Type B pancreatic cell (in vitro differentiated cells): Measurements from ENCODE around the gene SKAP1. TPM values are rescaled to one million over a fixed set of nuclear protein-coding genes. Genes with fewer than 3 reads are reported as not detected.
"Not testable (repeated sequence)": the region's sequence is repeated elsewhere in the genome, so short reads cannot be mapped to it uniquely, and the experiment has no call there.

ENCODE experiments used
- DNase-seq: peaks from one replicate; pipeline ENCODE4 v3.0.0; 2021; ENCODE audit warnings: mixed read lengths; ENCODE audit not compliant: unreplicated experiment; ENCODE audit errors: extremely low spot score
- H3K27ac Mint-ChIP-seq: 2 replicates; pipeline ENCODE4 v1.8.0; 2021; ENCODE audit warnings: mild to moderate bottlenecking, mixed read lengths
- H3K27me3 Mint-ChIP-seq: 2 replicates; pipeline ENCODE4 v1.8.0; 2021; ENCODE audit warnings: mixed read lengths
- H3K36me3 Mint-ChIP-seq: 2 replicates; pipeline ENCODE4 v1.8.0; 2021; ENCODE audit warnings: mixed read lengths
- H3K4me1 Mint-ChIP-seq: one replicate; pipeline ENCODE4 v1.8.0; 2021; ENCODE audit warnings: mixed read lengths; ENCODE audit not compliant: unreplicated experiment
- H3K4me3 Mint-ChIP-seq: 2 replicates; pipeline ENCODE4 v1.8.0; 2021; ENCODE audit warnings: mild to moderate bottlenecking, mixed read lengths
- H3K9me3 Mint-ChIP-seq: 2 replicates; pipeline ENCODE4 v1.8.0; 2021; ENCODE audit warnings: mixed read lengths
- total RNA-seq: library from RNA; stranded (reverse); gene quantifications from 2 replicates; pipeline ENCODE4 v1.2.1, GENCODE V29; 2021; ENCODE audit warnings: low replicate concordance
- TF ChIP-seq, protein P1 (sequence below): fragments of 200-600 bp; sonication (generic); conservative IDR thresholded peaks from 2 replicates; pipeline ENCODE4 v1.5.0; 2021; ENCODE audit warnings: antibody characterized with exemption, mild to moderate bottlenecking

The SKAP1 gene
- total RNA-seq, 1 donor from 2014 or later = 0.43 TPM

DNA sequence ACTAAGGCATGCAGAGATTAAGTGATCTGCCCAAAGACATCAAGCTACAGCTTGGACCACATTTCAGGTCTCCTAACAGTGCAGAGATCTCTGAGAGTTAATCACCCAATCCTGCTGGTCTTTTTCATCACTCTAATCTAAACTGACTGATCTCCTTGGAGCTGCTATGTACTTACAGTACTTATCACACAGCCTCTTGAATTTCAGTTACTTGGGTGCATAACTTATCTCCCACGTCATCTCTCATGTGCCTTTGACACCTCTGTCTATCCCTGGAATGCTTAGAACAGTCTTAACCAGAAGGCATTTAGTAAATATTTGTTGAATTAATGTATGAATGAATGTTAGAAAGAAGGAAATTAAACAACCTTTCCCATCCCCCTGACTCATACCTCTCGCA lies 183.4 kb downstream of the SKAP1 start:
- Mint-ChIP-seq H3K27ac (no peak overlapping the region), H3K4me1 (peaks cover 29% of the 10 kb centered on the region), H3K27me3 (peaks cover 5% of the 10 kb centered on the region), H3K4me3 (no peak overlapping the region), H3K9me3 (no peaks in the 10 kb centered on the region), H3K36me3 (no peaks in the 10 kb centered on the region)
- DNase-seq = no peak
- TF ChIP-seq, protein P1, sequence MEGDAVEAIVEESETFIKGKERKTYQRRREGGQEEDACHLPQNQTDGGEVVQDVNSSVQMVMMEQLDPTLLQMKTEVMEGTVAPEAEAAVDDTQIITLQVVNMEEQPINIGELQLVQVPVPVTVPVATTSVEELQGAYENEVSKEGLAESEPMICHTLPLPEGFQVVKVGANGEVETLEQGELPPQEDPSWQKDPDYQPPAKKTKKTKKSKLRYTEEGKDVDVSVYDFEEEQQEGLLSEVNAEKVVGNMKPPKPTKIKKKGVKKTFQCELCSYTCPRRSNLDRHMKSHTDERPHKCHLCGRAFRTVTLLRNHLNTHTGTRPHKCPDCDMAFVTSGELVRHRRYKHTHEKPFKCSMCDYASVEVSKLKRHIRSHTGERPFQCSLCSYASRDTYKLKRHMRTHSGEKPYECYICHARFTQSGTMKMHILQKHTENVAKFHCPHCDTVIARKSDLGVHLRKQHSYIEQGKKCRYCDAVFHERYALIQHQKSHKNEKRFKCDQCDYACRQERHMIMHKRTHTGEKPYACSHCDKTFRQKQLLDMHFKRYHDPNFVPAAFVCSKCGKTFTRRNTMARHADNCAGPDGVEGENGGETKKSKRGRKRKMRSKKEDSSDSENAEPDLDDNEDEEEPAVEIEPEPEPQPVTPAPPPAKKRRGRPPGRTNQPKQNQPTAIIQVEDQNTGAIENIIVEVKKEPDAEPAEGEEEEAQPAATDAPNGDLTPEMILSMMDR = no peak

DNA sequence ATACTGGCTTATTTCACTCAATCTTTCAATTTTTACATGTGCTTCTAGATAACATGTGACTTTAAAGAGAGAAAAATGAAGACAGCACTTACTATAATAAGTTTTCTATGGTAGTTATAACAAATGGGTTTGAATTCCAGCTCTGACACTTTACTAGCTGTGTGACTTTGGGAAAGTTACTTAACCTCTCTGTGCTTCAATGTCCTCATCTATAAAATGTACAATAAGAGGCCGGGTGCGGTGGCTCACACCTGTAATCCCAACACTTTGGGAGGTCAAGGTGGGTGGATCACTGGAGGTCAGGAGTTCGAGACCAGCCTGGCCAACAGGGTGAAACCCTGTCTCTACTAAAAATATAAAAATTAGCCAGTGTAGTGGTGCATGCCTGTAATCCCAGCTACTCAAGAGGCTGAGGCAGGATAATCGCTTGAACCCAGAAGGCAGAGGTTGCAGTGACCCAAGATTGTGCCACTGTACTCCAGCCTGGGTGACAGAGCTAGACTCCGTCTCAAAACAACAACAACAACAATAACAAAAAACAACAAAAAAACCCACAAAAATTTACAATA lies 184.5 kb downstream of the SKAP1 start:
- H3K27me3 Mint-ChIP-seq, H3K27ac Mint-ChIP-seq, H3K4me3 Mint-ChIP-seq, DNase-seq, H3K36me3 Mint-ChIP-seq, H3K9me3 Mint-ChIP-seq: not testable (repeated sequence)
- peaks cover 34% of the 10 kb centered on the region for H3K4me1 Mint-ChIP-seq

DNA sequence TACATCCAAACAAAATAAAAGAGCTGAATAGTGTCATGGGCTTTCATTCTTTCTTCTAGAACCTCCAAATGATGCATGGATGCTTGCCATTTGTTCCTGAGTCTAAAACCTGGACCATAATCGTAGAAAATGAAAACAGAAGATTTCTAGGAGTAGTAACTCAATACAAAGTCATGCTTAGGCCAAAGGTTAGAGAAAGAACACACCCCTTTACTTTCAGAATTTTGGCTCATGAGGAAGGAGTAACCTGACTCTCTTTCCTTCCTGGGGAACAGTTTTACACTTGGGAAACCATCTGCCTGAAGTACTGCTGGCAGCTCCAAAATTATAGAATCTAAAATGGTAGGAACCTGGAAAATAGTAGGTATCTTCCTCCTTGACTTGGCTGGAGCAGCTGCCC lies 185.2 kb downstream of the SKAP1 start:
- H3K36me3 Mint-ChIP-seq = no peaks in the 10 kb centered on the region
- no peak for DNase-seq
- H3K9me3 Mint-ChIP-seq = no peaks in the 10 kb centered on the region
- peaks cover 37% of the 10 kb centered on the region for H3K4me1 Mint-ChIP-seq
- peak overlapping the region; percentile 4 for H3K4me3 Mint-ChIP-seq
- peaks cover 5% of the 10 kb centered on the region for H3K27me3 Mint-ChIP-seq
- H3K27ac Mint-ChIP-seq = no peak overlapping the region
- TF ChIP-seq, protein P1 = no peak

DNA sequence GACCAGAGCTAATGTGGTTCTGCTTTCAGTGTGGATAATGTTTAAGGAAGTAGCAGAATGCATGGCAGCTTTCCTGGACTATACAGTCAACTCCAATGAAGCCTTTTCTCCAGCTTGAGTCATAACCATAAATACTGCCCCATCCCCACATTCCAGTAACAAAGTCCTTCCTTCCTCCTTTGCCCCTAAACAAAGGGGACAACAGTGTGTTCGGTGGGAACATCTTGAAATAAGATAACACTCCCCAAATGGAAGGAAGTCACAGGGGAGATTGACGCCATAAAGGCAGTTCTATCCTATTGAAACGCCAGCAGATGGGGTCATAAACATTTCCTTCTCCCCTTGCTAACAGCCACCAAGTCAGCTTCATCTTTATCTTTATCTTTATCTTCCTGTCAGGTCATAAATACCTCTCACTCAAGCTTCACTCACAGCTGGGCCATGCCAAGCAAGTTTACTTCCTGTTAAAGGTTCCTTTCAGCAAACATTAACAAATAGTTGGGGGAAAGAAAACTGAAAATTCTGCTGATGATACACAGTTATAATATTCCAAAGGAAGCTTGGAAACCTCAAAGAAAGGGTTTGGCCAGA lies 185.8 kb downstream of the SKAP1 start:
- TF ChIP-seq, protein P1 = no peak
- Mint-ChIP-seq H3K4me1 (peaks cover 42% of the 10 kb centered on the region), H3K27me3 (peaks cover 5% of the 10 kb centered on the region), H3K27ac (no peak overlapping the region), H3K9me3 (no peaks in the 10 kb centered on the region), H3K4me3 (no peak overlapping the region), H3K36me3 (no peaks in the 10 kb centered on the region)
- DNase-seq = no peak

DNA sequence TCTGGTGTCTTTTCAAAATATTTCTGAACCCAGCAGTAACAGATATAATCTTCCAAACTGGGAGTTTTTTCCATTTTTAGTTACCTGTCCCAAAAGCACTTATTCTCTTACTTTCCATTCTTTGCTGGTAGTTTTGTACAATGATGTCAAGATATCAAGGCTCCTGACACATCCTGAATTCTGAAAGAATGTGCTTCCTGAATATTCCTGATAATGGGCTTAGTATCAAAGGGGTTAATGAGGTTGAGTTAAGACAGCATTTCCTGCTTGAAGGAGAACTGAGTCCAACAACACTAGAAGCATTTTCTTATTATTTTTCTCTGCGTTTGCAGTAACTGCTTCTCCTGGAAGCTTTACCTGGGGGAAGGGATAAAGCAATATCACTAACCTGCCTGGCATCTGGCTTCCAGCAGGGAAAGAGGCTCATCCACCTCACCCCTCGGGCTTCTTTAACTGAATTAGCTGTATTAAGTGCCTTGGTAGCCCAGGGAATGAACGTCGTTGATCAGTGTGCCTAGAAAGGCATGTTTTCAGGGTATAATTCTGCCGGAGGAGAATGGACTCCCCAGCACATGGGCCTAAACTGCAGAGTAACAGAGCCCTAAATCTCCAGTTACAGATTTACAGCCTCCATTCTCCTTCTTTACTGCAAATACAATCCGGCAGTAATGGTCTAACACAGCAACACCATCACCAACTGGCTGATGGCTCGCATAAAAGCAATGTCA lies 188.1 kb downstream of the SKAP1 start:
- Mint-ChIP-seq H3K36me3 (no peaks in the 10 kb centered on the region), H3K27ac (peak overlapping the region; percentile 5), H3K27me3 (peaks cover 3% of the 10 kb centered on the region), H3K4me3 (peak overlapping the region; percentile 6), H3K4me1 (peaks cover 40% of the 10 kb centered on the region), H3K9me3 (no peaks in the 10 kb centered on the region)
- DNase-seq = no peak
- TF ChIP-seq, protein P1 = no peak

DNA sequence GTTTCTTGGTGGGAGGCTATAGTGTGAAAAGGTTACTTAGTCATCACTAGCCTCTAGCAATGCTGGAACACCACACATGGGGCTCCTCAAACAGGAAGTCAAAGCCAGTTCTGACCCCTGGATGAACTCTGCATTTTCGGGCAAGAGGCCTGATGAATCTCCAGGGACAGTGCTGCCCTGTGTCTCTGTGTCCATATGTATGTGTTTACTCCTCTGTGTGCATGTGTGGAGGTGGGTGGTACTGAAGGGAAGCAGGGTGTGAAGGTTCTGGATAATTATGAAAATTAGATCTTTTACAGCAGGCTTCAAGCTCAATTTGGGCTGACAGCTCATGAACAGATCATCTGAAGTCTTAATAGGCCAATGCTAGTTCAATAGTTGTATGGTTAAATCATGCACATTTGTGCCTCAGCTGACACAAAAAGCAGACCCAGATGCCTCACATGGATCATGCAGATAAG lies 188.9 kb downstream of the SKAP1 start:
- no peak for DNase-seq
- Mint-ChIP-seq H3K4me3 (peak overlapping the region; percentile 28), H3K4me1 (peaks cover 36% of the 10 kb centered on the region)

More for the DNA sequence above, 188.9 kb downstream of the SKAP1 start:
- Mint-ChIP-seq H3K9me3 (no peaks in the 10 kb centered on the region), H3K36me3 (no peaks in the 10 kb centered on the region), H3K27me3 (no peaks in the 10 kb centered on the region), H3K27ac (peak overlapping the region; percentile 5)
- TF ChIP-seq, protein P1 = no peak
